Liver (tissue), 3 donors: ENCODE data around the gene ARPC5L.

Experiments
- CTCF ChIP-seq: fragments of 150-350 bp; IDR thresholded peaks from 2 replicates; pipeline ENCODE4 v1.5.1; 2017; ENCODE audit warnings: improper control_type of control experiment, low read depth, low read length; ENCODE audit not compliant: missing input control
- EGR1 ChIP-seq, 2 donors: IDR thresholded peaks; 2 replicates each; pipeline ENCODE4 v1.6.1; 2016 to 2018; ENCODE audit warnings: antibody characterized with exemption in 2 of 2, low read depth in 2 of 2
- SP1 ChIP-seq: IDR thresholded peaks from 2 replicates; pipeline ENCODE4 v1.6.1; 2018; ENCODE audit warnings: antibody characterized with exemption, mild to moderate bottlenecking
- TAF1 ChIP-seq: conservative IDR thresholded peaks from 2 replicates; pipeline ENCODE4 v1.6.1; 2016; ENCODE audit warnings: antibody characterized with exemption, mild to moderate bottlenecking
- YY1 ChIP-seq: IDR thresholded peaks from 2 replicates; pipeline ENCODE4 v1.6.1; 2016; ENCODE audit warnings: antibody characterized with exemption, mild to moderate bottlenecking
- TF ChIP-seq, protein P1 (sequence below): IDR thresholded peaks from 2 replicates; pipeline ENCODE4 v1.6.1; 2016; ENCODE audit warnings: antibody characterized with exemption, mild to moderate bottlenecking
- TF ChIP-seq, protein P2 (sequence below): IDR thresholded peaks from 2 replicates; pipeline ENCODE4 v1.6.1; 2016; ENCODE audit warnings: antibody characterized with exemption
- TF ChIP-seq, protein P3 (sequence below): IDR thresholded peaks from 2 replicates; pipeline ENCODE4 v1.6.1; 2016; ENCODE audit warnings: antibody characterized with exemption
- donor health status: healthy.
- donor health status: healthy.

DNA sequence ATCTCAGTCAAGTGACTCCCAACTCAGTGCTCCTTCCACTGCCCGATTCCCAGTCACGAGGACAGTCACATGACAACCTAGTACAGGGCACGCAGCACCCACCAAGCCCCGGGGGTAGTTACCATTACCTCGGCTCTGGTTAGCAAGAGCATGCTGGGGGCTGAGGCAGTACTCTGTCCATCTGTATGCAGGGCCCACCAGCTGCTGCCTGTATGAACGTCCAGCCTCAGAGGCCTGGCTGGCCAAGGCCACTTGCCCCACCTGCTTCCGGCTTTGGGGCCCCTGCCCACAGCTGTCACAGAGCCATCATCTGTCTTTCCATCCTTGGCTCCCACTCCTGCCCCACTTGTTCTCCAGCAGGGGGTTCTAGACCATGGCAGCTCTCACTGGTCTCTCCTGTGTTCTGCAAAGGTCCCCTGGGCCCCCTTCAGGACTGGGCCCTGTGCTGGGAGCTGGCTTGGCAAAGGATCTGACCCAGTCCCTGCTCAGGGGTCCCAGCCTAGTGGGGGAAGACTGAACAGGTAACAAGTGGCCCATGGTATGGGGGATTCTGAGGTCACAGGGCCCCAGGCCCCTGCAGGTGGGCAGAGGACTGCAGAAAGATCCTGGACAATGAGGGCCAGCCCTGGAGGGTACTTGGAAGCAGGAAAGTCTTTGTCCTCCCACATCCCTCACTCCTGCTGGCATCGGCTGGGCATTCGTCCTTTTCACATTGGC lies 3.4 kb upstream of the ARPC5L start:
- TF ChIP-seq, protein P1, sequence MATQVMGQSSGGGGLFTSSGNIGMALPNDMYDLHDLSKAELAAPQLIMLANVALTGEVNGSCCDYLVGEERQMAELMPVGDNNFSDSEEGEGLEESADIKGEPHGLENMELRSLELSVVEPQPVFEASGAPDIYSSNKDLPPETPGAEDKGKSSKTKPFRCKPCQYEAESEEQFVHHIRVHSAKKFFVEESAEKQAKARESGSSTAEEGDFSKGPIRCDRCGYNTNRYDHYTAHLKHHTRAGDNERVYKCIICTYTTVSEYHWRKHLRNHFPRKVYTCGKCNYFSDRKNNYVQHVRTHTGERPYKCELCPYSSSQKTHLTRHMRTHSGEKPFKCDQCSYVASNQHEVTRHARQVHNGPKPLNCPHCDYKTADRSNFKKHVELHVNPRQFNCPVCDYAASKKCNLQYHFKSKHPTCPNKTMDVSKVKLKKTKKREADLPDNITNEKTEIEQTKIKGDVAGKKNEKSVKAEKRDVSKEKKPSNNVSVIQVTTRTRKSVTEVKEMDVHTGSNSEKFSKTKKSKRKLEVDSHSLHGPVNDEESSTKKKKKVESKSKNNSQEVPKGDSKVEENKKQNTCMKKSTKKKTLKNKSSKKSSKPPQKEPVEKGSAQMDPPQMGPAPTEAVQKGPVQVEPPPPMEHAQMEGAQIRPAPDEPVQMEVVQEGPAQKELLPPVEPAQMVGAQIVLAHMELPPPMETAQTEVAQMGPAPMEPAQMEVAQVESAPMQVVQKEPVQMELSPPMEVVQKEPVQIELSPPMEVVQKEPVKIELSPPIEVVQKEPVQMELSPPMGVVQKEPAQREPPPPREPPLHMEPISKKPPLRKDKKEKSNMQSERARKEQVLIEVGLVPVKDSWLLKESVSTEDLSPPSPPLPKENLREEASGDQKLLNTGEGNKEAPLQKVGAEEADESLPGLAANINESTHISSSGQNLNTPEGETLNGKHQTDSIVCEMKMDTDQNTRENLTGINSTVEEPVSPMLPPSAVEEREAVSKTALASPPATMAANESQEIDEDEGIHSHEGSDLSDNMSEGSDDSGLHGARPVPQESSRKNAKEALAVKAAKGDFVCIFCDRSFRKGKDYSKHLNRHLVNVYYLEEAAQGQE = no peak
- no peak for TF ChIP-seq CTCF
- no peak for TF ChIP-seq YY1
- no peak for TF ChIP-seq EGR1 (IDR thresholded peaks at IDR 0.05; ENCODE audit: low read depth in 2 of 2)
- no peak for TF ChIP-seq TAF1
- TF ChIP-seq, protein P2, sequence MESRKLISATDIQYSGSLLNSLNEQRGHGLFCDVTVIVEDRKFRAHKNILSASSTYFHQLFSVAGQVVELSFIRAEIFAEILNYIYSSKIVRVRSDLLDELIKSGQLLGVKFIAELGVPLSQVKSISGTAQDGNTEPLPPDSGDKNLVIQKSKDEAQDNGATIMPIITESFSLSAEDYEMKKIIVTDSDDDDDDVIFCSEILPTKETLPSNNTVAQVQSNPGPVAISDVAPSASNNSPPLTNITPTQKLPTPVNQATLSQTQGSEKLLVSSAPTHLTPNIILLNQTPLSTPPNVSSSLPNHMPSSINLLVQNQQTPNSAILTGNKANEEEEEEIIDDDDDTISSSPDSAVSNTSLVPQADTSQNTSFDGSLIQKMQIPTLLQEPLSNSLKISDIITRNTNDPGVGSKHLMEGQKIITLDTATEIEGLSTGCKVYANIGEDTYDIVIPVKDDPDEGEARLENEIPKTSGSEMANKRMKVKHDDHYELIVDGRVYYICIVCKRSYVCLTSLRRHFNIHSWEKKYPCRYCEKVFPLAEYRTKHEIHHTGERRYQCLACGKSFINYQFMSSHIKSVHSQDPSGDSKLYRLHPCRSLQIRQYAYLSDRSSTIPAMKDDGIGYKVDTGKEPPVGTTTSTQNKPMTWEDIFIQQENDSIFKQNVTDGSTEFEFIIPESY = no peak
- no peak for TF ChIP-seq SP1
- TF ChIP-seq, protein P3, sequence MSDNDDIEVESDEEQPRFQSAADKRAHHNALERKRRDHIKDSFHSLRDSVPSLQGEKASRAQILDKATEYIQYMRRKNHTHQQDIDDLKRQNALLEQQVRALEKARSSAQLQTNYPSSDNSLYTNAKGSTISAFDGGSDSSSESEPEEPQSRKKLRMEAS = no peak
